ENCODE measurements around the gene ATE1. TPM values are rescaled to one million over a fixed set of nuclear protein-coding genes. Genes with fewer than 3 reads are reported as not detected.

ATE1 gene
- total RNA-seq, 1 donor from 2014 or later: 33.0 TPM

DNA sequence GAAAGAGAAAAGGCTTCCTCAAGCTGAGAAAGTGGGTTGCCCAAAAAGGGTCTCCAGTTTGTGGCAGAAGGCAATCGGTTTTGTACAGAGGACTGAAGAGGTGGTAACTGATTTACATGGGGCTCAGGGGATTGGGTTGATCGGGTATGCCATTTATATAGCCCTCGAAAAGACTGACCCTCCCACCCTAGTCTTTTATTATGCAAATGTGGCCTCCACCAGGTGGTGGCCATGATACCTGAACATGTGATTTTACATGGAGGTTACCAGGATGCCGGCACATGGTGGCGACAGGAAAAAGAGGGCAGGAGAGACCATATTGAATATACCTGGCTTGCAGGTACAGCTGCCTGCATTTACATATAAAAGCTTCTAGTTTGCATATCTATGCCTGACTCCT, 36.7 kb downstream of the ATE1 start:
- Mint-ChIP-seq H3K27ac (no peak overlapping the region), H3K27me3 (ENCODE audit: low read depth) (no peaks in the 10 kb centered on the region), H3K4me1 (no peaks in the 10 kb centered on the region), H3K36me3 (peaks cover 15% of the 10 kb centered on the region), H3K4me3 (no peak overlapping the region), H3K9me3 (no peaks in the 10 kb centered on the region)
- TF ChIP-seq, protein P1, sequence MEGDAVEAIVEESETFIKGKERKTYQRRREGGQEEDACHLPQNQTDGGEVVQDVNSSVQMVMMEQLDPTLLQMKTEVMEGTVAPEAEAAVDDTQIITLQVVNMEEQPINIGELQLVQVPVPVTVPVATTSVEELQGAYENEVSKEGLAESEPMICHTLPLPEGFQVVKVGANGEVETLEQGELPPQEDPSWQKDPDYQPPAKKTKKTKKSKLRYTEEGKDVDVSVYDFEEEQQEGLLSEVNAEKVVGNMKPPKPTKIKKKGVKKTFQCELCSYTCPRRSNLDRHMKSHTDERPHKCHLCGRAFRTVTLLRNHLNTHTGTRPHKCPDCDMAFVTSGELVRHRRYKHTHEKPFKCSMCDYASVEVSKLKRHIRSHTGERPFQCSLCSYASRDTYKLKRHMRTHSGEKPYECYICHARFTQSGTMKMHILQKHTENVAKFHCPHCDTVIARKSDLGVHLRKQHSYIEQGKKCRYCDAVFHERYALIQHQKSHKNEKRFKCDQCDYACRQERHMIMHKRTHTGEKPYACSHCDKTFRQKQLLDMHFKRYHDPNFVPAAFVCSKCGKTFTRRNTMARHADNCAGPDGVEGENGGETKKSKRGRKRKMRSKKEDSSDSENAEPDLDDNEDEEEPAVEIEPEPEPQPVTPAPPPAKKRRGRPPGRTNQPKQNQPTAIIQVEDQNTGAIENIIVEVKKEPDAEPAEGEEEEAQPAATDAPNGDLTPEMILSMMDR (IDR thresholded peaks at IDR 0.05; ENCODE audit: unreplicated experiment): no peak
- no peak for DNase-seq (ENCODE audit: low spot score in 2 of 2, unreplicated experiment in 2 of 2)

DNA sequence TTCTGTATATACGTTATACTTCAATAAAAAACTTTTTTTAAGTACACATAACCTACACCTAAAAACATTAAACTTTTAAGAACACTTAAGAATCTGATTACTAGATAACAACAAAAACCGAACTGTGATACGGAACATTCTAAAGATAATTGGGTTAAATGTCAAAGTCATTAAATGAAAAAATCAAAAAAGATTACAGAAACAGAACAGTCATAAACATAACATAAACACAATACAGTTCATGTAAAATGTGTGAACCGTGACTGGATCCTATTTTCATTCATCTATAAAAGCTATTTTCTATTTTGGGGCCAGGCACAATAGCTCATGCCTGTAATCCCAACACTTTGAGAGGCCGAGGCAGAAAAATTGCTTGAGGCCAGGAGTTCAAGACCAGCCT, 38.6 kb downstream of the ATE1 start:
- H3K27ac Mint-ChIP-seq: no peak overlapping the region
- H3K9me3 Mint-ChIP-seq: no peaks in the 10 kb centered on the region
- no peaks in the 10 kb centered on the region for H3K27me3 Mint-ChIP-seq (ENCODE audit: low read depth)
- no peaks in the 10 kb centered on the region for H3K4me1 Mint-ChIP-seq
- TF ChIP-seq, protein P1 (IDR thresholded peaks at IDR 0.05; ENCODE audit: unreplicated experiment): no peak
- H3K4me3 Mint-ChIP-seq: no peak overlapping the region
- DNase-seq (ENCODE audit: low spot score in 2 of 2, unreplicated experiment in 2 of 2): no peak
- H3K36me3 Mint-ChIP-seq: peaks cover 10% of the 10 kb centered on the region

GRCh38 chr10:121886997-121887622, 40.7 kb downstream of the ATE1 start:
- H3K36me3 Mint-ChIP-seq: peaks cover 13% of the 10 kb centered on the region
- no peaks in the 10 kb centered on the region for H3K9me3 Mint-ChIP-seq
- peaks cover 5% of the 10 kb centered on the region for H3K4me1 Mint-ChIP-seq
- DNase-seq (ENCODE audit: low spot score in 2 of 2, unreplicated experiment in 2 of 2): peak; percentile 39 to 72
- H3K27me3 Mint-ChIP-seq (ENCODE audit: low read depth): no peaks in the 10 kb centered on the region
- H3K27ac Mint-ChIP-seq: no peak overlapping the region
- TF ChIP-seq, protein P1 (IDR thresholded peaks at IDR 0.05; ENCODE audit: unreplicated experiment): peak; percentile 78
- no peak overlapping the region for H3K4me3 Mint-ChIP-seq

GRCh38 chr10:121886181-121886580, 41.6 kb downstream of the ATE1 start:
- no peak overlapping the region for H3K27ac Mint-ChIP-seq
- peaks cover 5% of the 10 kb centered on the region for H3K4me1 Mint-ChIP-seq

GRCh38 chr10:121880895-121881294, 46.9 kb downstream of the ATE1 start:
- Mint-ChIP-seq H3K27ac (no peak overlapping the region), H3K36me3 (peaks cover 31% of the 10 kb centered on the region), H3K4me3 (no peak overlapping the region), H3K27me3 (ENCODE audit: low read depth) (no peaks in the 10 kb centered on the region), H3K9me3 (no peaks in the 10 kb centered on the region), H3K4me1 (peaks cover 5% of the 10 kb centered on the region)
- DNase-seq (ENCODE audit: low spot score in 2 of 2, unreplicated experiment in 2 of 2): no peak
- TF ChIP-seq, protein P1 (IDR thresholded peaks at IDR 0.05; ENCODE audit: unreplicated experiment): no peak

More at GRCh38 chr10:121886181-121886580, 41.6 kb downstream of the ATE1 start:
- Mint-ChIP-seq H3K27me3 (ENCODE audit: low read depth) (no peaks in the 10 kb centered on the region), H3K9me3 (no peaks in the 10 kb centered on the region), H3K36me3 (peaks cover 11% of the 10 kb centered on the region), H3K4me3 (no peak overlapping the region)
- TF ChIP-seq, protein P1 (IDR thresholded peaks at IDR 0.05; ENCODE audit: unreplicated experiment): no peak
- DNase-seq (ENCODE audit: low spot score in 2 of 2, unreplicated experiment in 2 of 2): no peak

All from mesothelial cell of epicardium (in vitro differentiated cells).